Measurements from ENCODE around the gene CADM2. TPM values are rescaled to one million over a fixed set of nuclear protein-coding genes. Genes with fewer than 3 reads are reported as not detected.
A peak's percentile ranks its signal among the peaks of the same experiment; 100 is the strongest.

Gene CADM2
- total RNA-seq, 1 experiment from 2014 or later = not detected

- Histone ChIP-seq H3K9me3 (no peaks in the 10 kb centered on the region), H3K36me3 (no peaks in the 10 kb centered on the region), H3K4me3 (no peak overlapping the region), H3K27me3 (no peaks in the 10 kb centered on the region)
- DNase-seq = no peak
These were observed 234.8 kb downstream of the CADM2 start for GRCh38 chr3:85193565-85193964.

- no peaks in the 10 kb centered on the region for H3K9me3 ChIP-seq
- H3K36me3 ChIP-seq = no peaks in the 10 kb centered on the region
- H3K4me3 ChIP-seq = no peak overlapping the region
- no peaks in the 10 kb centered on the region for H3K27me3 ChIP-seq
- no peak for DNase-seq
These were observed 249.9 kb downstream of the CADM2 start for GRCh38 chr3:85208650-85209049.

GRCh38 chr3:85210540-85210939 lies 251.8 kb downstream of the CADM2 start:
- Histone ChIP-seq H3K9me3 (no peaks in the 10 kb centered on the region), H3K27me3 (no peaks in the 10 kb centered on the region), H3K4me3 (no peak overlapping the region), H3K36me3 (no peaks in the 10 kb centered on the region)
- DNase-seq = no peak

GRCh38 chr3:85228966-85229365 lies 270.2 kb downstream of the CADM2 start:
- DNase-seq = no peak
- H3K4me3 ChIP-seq = no peak overlapping the region
- H3K9me3 ChIP-seq = no peaks in the 10 kb centered on the region
- H3K27me3 ChIP-seq = no peaks in the 10 kb centered on the region
- no peaks in the 10 kb centered on the region for H3K36me3 ChIP-seq

- Histone ChIP-seq H3K9me3 (no peaks in the 10 kb centered on the region), H3K4me3 (no peak overlapping the region), H3K27me3 (no peaks in the 10 kb centered on the region), H3K36me3 (no peaks in the 10 kb centered on the region)
- DNase-seq = no peak
These were observed 285.3 kb downstream of the CADM2 start for GRCh38 chr3:85244091-85244490.

GRCh38 chr3:85244519-85244918 lies 285.7 kb downstream of the CADM2 start:
- H3K36me3 ChIP-seq = no peaks in the 10 kb centered on the region
- H3K4me3 ChIP-seq = no peak overlapping the region
- H3K9me3 ChIP-seq = no peaks in the 10 kb centered on the region
- H3K27me3 ChIP-seq = no peaks in the 10 kb centered on the region
- DNase-seq = no peak

GRCh38 chr3:85251766-85252165 lies 293.0 kb downstream of the CADM2 start:
- DNase-seq = no peak
- H3K27me3 ChIP-seq = no peaks in the 10 kb centered on the region
- no peak overlapping the region for H3K4me3 ChIP-seq
- no peaks in the 10 kb centered on the region for H3K36me3 ChIP-seq
- no peaks in the 10 kb centered on the region for H3K9me3 ChIP-seq

- H3K4me3 ChIP-seq = no peak overlapping the region
- no peaks in the 10 kb centered on the region for H3K27me3 ChIP-seq
- H3K9me3 ChIP-seq = no peaks in the 10 kb centered on the region
- no peaks in the 10 kb centered on the region for H3K36me3 ChIP-seq
- DNase-seq = no peak
These were observed 293.9 kb downstream of the CADM2 start for GRCh38 chr3:85252686-85253085.

- H3K27me3 ChIP-seq = no peaks in the 10 kb centered on the region
- H3K9me3 ChIP-seq = no peaks in the 10 kb centered on the region
- H3K36me3 ChIP-seq = no peaks in the 10 kb centered on the region
- H3K4me3 ChIP-seq = no peak overlapping the region
- peak; percentile 48 for DNase-seq
These were observed 295.9 kb downstream of the CADM2 start for GRCh38 chr3:85254738-85255137.

GRCh38 chr3:85255949-85256348 lies 297.2 kb downstream of the CADM2 start:
- no peaks in the 10 kb centered on the region for H3K27me3 ChIP-seq
- no peak overlapping the region for H3K4me3 ChIP-seq
- no peaks in the 10 kb centered on the region for H3K36me3 ChIP-seq
- no peak for DNase-seq
- no peaks in the 10 kb centered on the region for H3K9me3 ChIP-seq

- Histone ChIP-seq H3K36me3 (no peaks in the 10 kb centered on the region), H3K4me3 (no peak overlapping the region), H3K27me3 (no peaks in the 10 kb centered on the region), H3K9me3 (no peaks in the 10 kb centered on the region)
- no peak for DNase-seq
These were observed 299.5 kb downstream of the CADM2 start for GRCh38 chr3:85258326-85258725.

- Histone ChIP-seq H3K9me3 (no peaks in the 10 kb centered on the region), H3K4me3 (no peak overlapping the region), H3K27me3 (no peaks in the 10 kb centered on the region), H3K36me3 (no peaks in the 10 kb centered on the region)
- no peak for DNase-seq
These were observed 300.0 kb downstream of the CADM2 start for GRCh38 chr3:85258819-85259218.

- Histone ChIP-seq H3K9me3 (no peaks in the 10 kb centered on the region), H3K36me3 (no peaks in the 10 kb centered on the region), H3K4me3 (no peak overlapping the region), H3K27me3 (no peaks in the 10 kb centered on the region)
- DNase-seq = no peak
These were observed 301.0 kb downstream of the CADM2 start for GRCh38 chr3:85259748-85260147.

GRCh38 chr3:85264381-85264780 lies 305.6 kb downstream of the CADM2 start:
- Histone ChIP-seq H3K9me3 (no peaks in the 10 kb centered on the region), H3K27me3 (no peaks in the 10 kb centered on the region), H3K4me3 (no peak overlapping the region), H3K36me3 (no peaks in the 10 kb centered on the region)
- DNase-seq = no peak

- no peaks in the 10 kb centered on the region for H3K36me3 ChIP-seq
- no peak overlapping the region for H3K4me3 ChIP-seq
- no peaks in the 10 kb centered on the region for H3K27me3 ChIP-seq
- no peaks in the 10 kb centered on the region for H3K9me3 ChIP-seq
- no peak for DNase-seq
These were observed 311.7 kb downstream of the CADM2 start for GRCh38 chr3:85270488-85270887.

GRCh38 chr3:85271911-85272310 lies 313.1 kb downstream of the CADM2 start:
- no peak overlapping the region for H3K4me3 ChIP-seq
- no peaks in the 10 kb centered on the region for H3K27me3 ChIP-seq
- no peaks in the 10 kb centered on the region for H3K9me3 ChIP-seq
- no peaks in the 10 kb centered on the region for H3K36me3 ChIP-seq
- DNase-seq = no peak

- Histone ChIP-seq H3K4me3 (no peak overlapping the region), H3K27me3 (no peaks in the 10 kb centered on the region), H3K9me3 (no peaks in the 10 kb centered on the region), H3K36me3 (no peaks in the 10 kb centered on the region)
- no peak for DNase-seq
These were observed 329.5 kb downstream of the CADM2 start for GRCh38 chr3:85288257-85288656.

GRCh38 chr3:85297291-85297690 lies 338.5 kb downstream of the CADM2 start:
- H3K4me3 ChIP-seq = no peak overlapping the region

GRCh38 chr3:85298032-85298431 lies 339.2 kb downstream of the CADM2 start:
- H3K27me3 ChIP-seq = no peaks in the 10 kb centered on the region
- H3K4me3 ChIP-seq = no peak overlapping the region
- H3K9me3 ChIP-seq = no peaks in the 10 kb centered on the region

More at GRCh38 chr3:85297291-85297690, 338.5 kb downstream of the CADM2 start:
- H3K9me3 ChIP-seq = no peaks in the 10 kb centered on the region
- H3K27me3 ChIP-seq = no peaks in the 10 kb centered on the region
- H3K36me3 ChIP-seq = no peaks in the 10 kb centered on the region
- DNase-seq = no peak

More at GRCh38 chr3:85298032-85298431, 339.2 kb downstream of the CADM2 start:
- H3K36me3 ChIP-seq = no peaks in the 10 kb centered on the region
- DNase-seq = no peak
